WERI-Rb-1 (cell line): Measurements from ENCODE around the gene ATP8B1.

Experiments
- DNase-seq: peaks from one replicate; pipeline ENCODE4 v3.0.0-alpha.2; 2020
- H3K27ac ChIP-seq: fragments of 250-450 bp; sonication (Bioruptor Pico); 2 replicates; pipeline ENCODE4 v1.5.1; 2020; ENCODE audit warnings: mild to moderate bottlenecking, moderate library complexity
- H3K27me3 ChIP-seq: fragments of 250-450 bp; sonication (Bioruptor Pico); 2 replicates; pipeline ENCODE4 v1.5.1; 2021; ENCODE audit warnings: mild to moderate bottlenecking, low read depth, moderate library complexity; ENCODE audit not compliant: insufficient read depth, severe bottlenecking
- H3K36me3 ChIP-seq: fragments of 250-450 bp; sonication (Bioruptor Pico); 2 replicates; pipeline ENCODE4 v1.5.1; 2020; ENCODE audit warnings: mild to moderate bottlenecking, moderate library complexity
- H3K4me3 ChIP-seq: 2 replicates; pipeline ENCODE4 v1.5.1; 2011; ENCODE audit warnings: low read depth, mild to moderate bottlenecking, control low read depth, low read length
- H3K9me3 ChIP-seq: fragments of 250-450 bp; sonication (Bioruptor Pico); 2 replicates; pipeline ENCODE4 v1.5.1; 2021; ENCODE audit warnings: mild to moderate bottlenecking, moderate library complexity; ENCODE audit not compliant: severe bottlenecking
- CTCF ChIP-seq: IDR thresholded peaks from 2 replicates; pipeline ENCODE4 v1.5.1; 2011; ENCODE audit warnings: low read depth, mild to moderate bottlenecking, control low read depth, inconsistent platforms, low read length

ATP8B1 gene

GRCh38 chr18:57784034-57784800 lies 18.9 kb downstream of the ATP8B1 start:
- Histone ChIP-seq H3K36me3 (no peaks in the 10 kb centered on the region), H3K27ac (no peak overlapping the region), H3K27me3 (no peaks in the 10 kb centered on the region), H3K4me3 (no peak overlapping the region), H3K9me3 (no peaks in the 10 kb centered on the region)
- no peak for TF ChIP-seq CTCF
- DNase-seq = no peak

GRCh38 chr18:57782049-57782448 lies 21.1 kb downstream of the ATP8B1 start:
- Histone ChIP-seq H3K27ac (no peak overlapping the region), H3K36me3 (no peaks in the 10 kb centered on the region), H3K4me3 (no peak overlapping the region), H3K9me3 (peaks cover 5% of the 10 kb centered on the region), H3K27me3 (no peaks in the 10 kb centered on the region)
- no peak for TF ChIP-seq CTCF
- DNase-seq = no peak

GRCh38 chr18:57780706-57781347 lies 22.3 kb downstream of the ATP8B1 start:
- Histone ChIP-seq H3K36me3 (no peaks in the 10 kb centered on the region), H3K9me3 (peaks cover 5% of the 10 kb centered on the region), H3K27ac (no peak overlapping the region), H3K4me3 (no peak overlapping the region), H3K27me3 (no peaks in the 10 kb centered on the region)
- DNase-seq = no peak
- no peak for TF ChIP-seq CTCF

GRCh38 chr18:57780318-57780705 lies 22.8 kb downstream of the ATP8B1 start:
- H3K27ac ChIP-seq = no peak overlapping the region
- no peak overlapping the region for H3K4me3 ChIP-seq
- TF ChIP-seq CTCF = no peak
- H3K36me3 ChIP-seq = no peaks in the 10 kb centered on the region
- H3K27me3 ChIP-seq = no peaks in the 10 kb centered on the region
- peaks cover 5% of the 10 kb centered on the region for H3K9me3 ChIP-seq
- no peak for DNase-seq

GRCh38 chr18:57776767-57777166 lies 26.3 kb downstream of the ATP8B1 start:
- H3K4me3 ChIP-seq = no peak overlapping the region
- peak overlapping the region; percentile 61 for H3K27ac ChIP-seq
- H3K9me3 ChIP-seq = peaks cover 5% of the 10 kb centered on the region
- no peaks in the 10 kb centered on the region for H3K36me3 ChIP-seq
- no peaks in the 10 kb centered on the region for H3K27me3 ChIP-seq
- TF ChIP-seq CTCF = no peak
- DNase-seq = peak; percentile 55
